GM23338 (cell line): ENCODE results near the gene IDUA.

Experiments
- CREB1 ChIP-seq: fragments of 250-450 bp; sonication (Bioruptor Pico); IDR thresholded peaks from 2 replicates; pipeline ENCODE4 v1.5.0; 2020; ENCODE audit warnings: low read depth, mild to moderate bottlenecking, moderate library complexity
- EZH2 ChIP-seq: fragments of 200-600 bp; sonication (generic); IDR thresholded peaks from one replicate; pipeline ENCODE4 v1.8.0; 2017; ENCODE audit warnings: antibody characterized with exemption, mild to moderate bottlenecking, low read depth; ENCODE audit not compliant: unreplicated experiment
- EZH2phosphoT487 ChIP-seq: fragments of 200-600 bp; sonication (generic); IDR thresholded peaks from one replicate; pipeline ENCODE4 v1.8.1; 2018; ENCODE audit warnings: antibody characterized with exemption; ENCODE audit not compliant: unreplicated experiment
- JUNB ChIP-seq: IDR thresholded peaks from one replicate; pipeline ENCODE4 v1.6.1; 2016; ENCODE audit warnings: antibody characterized with exemption; ENCODE audit not compliant: unreplicated experiment
- NANOG ChIP-seq: IDR thresholded peaks from 2 replicates; pipeline ENCODE4 v1.6.1; 2016; ENCODE audit warnings: antibody characterized with exemption, borderline replicate concordance
- POLR2AphosphoS5 ChIP-seq: IDR thresholded peaks from 2 replicates; pipeline ENCODE4 v1.6.1; 2016; ENCODE audit warnings: antibody characterized with exemption, low read depth
- STAT1 ChIP-seq: IDR thresholded peaks from one replicate; pipeline ENCODE4 v1.6.1; 2016; ENCODE audit warnings: antibody characterized with exemption; ENCODE audit not compliant: unreplicated experiment
- ZNF114 ChIP-seq: fragments of 250-450 bp; sonication (Bioruptor Pico); IDR thresholded peaks from 2 replicates; pipeline ENCODE4 v1.5.0; 2020; ENCODE audit warnings: mild to moderate bottlenecking, moderate library complexity
- ZNF331 ChIP-seq: fragments of 250-450 bp; sonication (Bioruptor Pico); IDR thresholded peaks from 2 replicates; pipeline ENCODE4 v1.5.0; 2020; ENCODE audit warnings: low read depth, mild to moderate bottlenecking, moderate library complexity
- TF ChIP-seq, protein P1 (sequence below): IDR thresholded peaks from one replicate; pipeline ENCODE4 v1.6.1; 2018; ENCODE audit warnings: antibody characterized with exemption; ENCODE audit not compliant: unreplicated experiment
- TF ChIP-seq, protein P2 (sequence below), 2 experiments: fragments of 200-600 bp in 1 of 2; sonication (generic) in 1 of 2; conservative IDR thresholded peaks; 2 replicates each; pipeline versions ENCODE4 v1.5.1 to v1.6.1; 2016 to 2017; ENCODE audit warnings: antibody characterized with exemption in 2 of 2, low read depth in 2 of 2, mild to moderate bottlenecking in 2 of 2, moderate library complexity in 1 of 2
- TF ChIP-seq, protein P3 (sequence below): fragments of 250-450 bp; sonication (Bioruptor Pico); IDR thresholded peaks from 2 replicates; pipeline ENCODE4 v1.5.0; 2020; ENCODE audit warnings: mild to moderate bottlenecking, moderate library complexity
- TF ChIP-seq, protein P4 (sequence below): IDR thresholded peaks from 2 replicates; pipeline ENCODE4 v1.6.1; 2016; ENCODE audit warnings: antibody characterized with exemption

DNA sequence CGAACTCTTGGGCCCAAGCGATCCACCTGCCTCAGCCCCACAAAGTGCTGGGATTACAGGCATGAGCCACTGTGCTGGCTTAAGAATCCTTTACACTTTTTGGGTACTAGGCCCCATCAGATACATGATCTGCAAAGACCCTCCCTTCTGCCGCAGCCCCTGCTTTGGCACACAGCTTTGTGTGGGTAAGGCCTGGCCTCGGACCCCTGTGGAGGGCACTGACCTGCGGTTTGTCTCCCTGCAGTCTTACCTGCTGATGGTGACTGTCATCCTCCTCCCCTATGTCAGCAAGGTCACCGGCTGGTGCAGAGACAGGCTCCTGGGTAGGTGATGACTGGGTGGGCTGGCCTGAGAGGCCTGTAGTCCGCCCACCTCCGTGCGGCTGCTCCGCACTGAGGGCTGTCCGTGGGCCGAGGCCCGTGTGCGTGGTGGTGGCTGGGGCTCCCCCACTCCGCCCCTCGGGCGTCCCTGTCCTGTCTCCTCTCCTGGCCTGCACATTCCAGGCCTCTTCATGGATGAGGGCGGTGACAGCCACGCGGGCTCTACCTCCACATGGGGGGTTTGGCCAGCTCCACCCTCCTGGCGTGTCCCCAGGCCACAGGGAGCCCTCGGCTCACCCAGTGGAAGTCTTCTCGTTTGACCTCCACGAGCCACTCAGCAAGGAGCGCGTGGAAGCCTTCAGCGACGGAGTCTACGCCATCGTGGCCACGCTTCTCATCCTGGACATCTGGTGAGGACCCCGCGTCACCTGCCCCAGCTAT is 31.5 kb upstream of the IDUA start:
- TF ChIP-seq, protein P1, sequence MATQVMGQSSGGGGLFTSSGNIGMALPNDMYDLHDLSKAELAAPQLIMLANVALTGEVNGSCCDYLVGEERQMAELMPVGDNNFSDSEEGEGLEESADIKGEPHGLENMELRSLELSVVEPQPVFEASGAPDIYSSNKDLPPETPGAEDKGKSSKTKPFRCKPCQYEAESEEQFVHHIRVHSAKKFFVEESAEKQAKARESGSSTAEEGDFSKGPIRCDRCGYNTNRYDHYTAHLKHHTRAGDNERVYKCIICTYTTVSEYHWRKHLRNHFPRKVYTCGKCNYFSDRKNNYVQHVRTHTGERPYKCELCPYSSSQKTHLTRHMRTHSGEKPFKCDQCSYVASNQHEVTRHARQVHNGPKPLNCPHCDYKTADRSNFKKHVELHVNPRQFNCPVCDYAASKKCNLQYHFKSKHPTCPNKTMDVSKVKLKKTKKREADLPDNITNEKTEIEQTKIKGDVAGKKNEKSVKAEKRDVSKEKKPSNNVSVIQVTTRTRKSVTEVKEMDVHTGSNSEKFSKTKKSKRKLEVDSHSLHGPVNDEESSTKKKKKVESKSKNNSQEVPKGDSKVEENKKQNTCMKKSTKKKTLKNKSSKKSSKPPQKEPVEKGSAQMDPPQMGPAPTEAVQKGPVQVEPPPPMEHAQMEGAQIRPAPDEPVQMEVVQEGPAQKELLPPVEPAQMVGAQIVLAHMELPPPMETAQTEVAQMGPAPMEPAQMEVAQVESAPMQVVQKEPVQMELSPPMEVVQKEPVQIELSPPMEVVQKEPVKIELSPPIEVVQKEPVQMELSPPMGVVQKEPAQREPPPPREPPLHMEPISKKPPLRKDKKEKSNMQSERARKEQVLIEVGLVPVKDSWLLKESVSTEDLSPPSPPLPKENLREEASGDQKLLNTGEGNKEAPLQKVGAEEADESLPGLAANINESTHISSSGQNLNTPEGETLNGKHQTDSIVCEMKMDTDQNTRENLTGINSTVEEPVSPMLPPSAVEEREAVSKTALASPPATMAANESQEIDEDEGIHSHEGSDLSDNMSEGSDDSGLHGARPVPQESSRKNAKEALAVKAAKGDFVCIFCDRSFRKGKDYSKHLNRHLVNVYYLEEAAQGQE: no peak
- TF ChIP-seq, protein P2, sequence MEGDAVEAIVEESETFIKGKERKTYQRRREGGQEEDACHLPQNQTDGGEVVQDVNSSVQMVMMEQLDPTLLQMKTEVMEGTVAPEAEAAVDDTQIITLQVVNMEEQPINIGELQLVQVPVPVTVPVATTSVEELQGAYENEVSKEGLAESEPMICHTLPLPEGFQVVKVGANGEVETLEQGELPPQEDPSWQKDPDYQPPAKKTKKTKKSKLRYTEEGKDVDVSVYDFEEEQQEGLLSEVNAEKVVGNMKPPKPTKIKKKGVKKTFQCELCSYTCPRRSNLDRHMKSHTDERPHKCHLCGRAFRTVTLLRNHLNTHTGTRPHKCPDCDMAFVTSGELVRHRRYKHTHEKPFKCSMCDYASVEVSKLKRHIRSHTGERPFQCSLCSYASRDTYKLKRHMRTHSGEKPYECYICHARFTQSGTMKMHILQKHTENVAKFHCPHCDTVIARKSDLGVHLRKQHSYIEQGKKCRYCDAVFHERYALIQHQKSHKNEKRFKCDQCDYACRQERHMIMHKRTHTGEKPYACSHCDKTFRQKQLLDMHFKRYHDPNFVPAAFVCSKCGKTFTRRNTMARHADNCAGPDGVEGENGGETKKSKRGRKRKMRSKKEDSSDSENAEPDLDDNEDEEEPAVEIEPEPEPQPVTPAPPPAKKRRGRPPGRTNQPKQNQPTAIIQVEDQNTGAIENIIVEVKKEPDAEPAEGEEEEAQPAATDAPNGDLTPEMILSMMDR (conservative IDR thresholded peaks at IDR 0.05; ENCODE audit: low read depth in 2 of 2): no peak
- TF ChIP-seq POLR2AphosphoS5: no peak
- TF ChIP-seq EZH2: no peak
- no peak for TF ChIP-seq JUNB
- TF ChIP-seq, protein P3, sequence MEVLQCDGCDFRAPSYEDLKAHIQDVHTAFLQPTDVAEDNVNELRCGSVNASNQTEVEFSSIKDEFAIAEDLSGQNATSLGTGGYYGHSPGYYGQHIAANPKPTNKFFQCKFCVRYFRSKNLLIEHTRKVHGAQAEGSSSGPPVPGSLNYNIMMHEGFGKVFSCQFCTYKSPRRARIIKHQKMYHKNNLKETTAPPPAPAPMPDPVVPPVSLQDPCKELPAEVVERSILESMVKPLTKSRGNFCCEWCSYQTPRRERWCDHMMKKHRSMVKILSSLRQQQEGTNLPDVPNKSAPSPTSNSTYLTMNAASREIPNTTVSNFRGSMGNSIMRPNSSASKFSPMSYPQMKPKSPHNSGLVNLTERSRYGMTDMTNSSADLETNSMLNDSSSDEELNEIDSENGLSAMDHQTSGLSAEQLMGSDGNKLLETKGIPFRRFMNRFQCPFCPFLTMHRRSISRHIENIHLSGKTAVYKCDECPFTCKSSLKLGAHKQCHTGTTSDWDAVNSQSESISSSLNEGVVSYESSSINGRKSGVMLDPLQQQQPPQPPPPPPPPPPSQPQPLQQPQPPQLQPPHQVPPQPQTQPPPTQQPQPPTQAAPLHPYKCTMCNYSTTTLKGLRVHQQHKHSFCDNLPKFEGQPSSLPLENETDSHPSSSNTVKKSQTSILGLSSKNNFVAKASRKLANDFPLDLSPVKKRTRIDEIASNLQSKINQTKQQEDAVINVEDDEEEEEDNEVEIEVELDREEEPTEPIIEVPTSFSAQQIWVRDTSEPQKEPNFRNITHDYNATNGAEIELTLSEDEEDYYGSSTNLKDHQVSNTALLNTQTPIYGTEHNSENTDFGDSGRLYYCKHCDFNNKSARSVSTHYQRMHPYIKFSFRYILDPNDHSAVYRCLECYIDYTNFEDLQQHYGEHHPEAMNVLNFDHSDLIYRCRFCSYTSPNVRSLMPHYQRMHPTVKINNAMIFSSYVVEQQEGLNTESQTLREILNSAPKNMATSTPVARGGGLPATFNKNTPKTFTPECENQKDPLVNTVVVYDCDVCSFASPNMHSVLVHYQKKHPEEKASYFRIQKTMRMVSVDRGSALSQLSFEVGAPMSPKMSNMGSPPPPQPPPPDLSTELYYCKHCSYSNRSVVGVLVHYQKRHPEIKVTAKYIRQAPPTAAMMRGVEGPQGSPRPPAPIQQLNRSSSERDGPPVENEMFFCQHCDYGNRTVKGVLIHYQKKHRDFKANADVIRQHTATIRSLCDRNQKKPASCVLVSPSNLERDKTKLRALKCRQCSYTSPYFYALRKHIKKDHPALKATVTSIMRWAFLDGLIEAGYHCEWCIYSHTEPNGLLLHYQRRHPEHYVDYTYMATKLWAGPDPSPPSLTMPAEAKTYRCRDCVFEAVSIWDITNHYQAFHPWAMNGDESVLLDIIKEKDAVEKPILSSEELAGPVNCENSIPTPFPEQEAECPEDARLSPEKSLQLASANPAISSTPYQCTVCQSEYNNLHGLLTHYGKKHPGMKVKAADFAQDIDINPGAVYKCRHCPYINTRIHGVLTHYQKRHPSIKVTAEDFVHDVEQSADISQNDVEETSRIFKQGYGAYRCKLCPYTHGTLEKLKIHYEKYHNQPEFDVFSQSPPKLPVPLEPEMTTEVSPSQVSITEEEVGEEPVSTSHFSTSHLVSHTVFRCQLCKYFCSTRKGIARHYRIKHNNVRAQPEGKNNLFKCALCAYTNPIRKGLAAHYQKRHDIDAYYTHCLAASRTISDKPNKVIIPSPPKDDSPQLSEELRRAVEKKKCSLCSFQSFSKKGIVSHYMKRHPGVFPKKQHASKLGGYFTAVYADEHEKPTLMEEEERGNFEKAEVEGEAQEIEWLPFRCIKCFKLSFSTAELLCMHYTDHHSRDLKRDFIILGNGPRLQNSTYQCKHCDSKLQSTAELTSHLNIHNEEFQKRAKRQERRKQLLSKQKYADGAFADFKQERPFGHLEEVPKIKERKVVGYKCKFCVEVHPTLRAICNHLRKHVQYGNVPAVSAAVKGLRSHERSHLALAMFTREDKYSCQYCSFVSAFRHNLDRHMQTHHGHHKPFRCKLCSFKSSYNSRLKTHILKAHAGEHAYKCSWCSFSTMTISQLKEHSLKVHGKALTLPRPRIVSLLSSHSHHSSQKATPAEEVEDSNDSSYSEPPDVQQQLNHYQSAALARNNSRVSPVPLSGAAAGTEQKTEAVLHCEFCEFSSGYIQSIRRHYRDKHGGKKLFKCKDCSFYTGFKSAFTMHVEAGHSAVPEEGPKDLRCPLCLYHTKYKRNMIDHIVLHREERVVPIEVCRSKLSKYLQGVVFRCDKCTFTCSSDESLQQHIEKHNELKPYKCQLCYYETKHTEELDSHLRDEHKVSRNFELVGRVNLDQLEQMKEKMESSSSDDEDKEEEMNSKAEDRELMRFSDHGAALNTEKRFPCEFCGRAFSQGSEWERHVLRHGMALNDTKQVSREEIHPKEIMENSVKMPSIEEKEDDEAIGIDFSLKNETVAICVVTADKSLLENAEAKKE (CRISPR knock-in tag): no peak
- no peak for TF ChIP-seq EZH2phosphoT487
- no peak for TF ChIP-seq CREB1 (CRISPR knock-in tag)
- TF ChIP-seq ZNF331: no peak
- no peak for TF ChIP-seq STAT1
- TF ChIP-seq, protein P4, sequence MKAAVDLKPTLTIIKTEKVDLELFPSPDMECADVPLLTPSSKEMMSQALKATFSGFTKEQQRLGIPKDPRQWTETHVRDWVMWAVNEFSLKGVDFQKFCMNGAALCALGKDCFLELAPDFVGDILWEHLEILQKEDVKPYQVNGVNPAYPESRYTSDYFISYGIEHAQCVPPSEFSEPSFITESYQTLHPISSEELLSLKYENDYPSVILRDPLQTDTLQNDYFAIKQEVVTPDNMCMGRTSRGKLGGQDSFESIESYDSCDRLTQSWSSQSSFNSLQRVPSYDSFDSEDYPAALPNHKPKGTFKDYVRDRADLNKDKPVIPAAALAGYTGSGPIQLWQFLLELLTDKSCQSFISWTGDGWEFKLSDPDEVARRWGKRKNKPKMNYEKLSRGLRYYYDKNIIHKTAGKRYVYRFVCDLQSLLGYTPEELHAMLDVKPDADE: no peak
- no peak for TF ChIP-seq NANOG
- TF ChIP-seq ZNF114 (CRISPR knock-in tag): no peak
